SJSA1 (cell line): ENCODE results near the gene IRF2. TPM values are rescaled to one million over a fixed set of nuclear protein-coding genes. Genes with fewer than 3 reads are reported as not detected.
"Not testable (repeated sequence)": the region's sequence is repeated elsewhere in the genome, so short reads cannot be mapped to it uniquely, and the experiment has no call there.

Experiments
- DNase-seq, 2 experiments: peaks; one replicate each; pipeline ENCODE4 v3.0.0-alpha.2; 2015 to 2020; ENCODE audit warnings: low spot score in 2 of 2, low read depth in 1 of 2
- H3K27ac ChIP-seq: fragments of 250-450 bp; sonication (Bioruptor Pico); 2 replicates; pipeline ENCODE4 v1.5.1; 2020; ENCODE audit warnings: mild to moderate bottlenecking, moderate library complexity
- H3K27me3 ChIP-seq: fragments of 250-450 bp; sonication (Bioruptor Pico); replicated peaks from 2 replicates; pipeline ENCODE4 v1.5.1; 2020; ENCODE audit warnings: mild to moderate bottlenecking, moderate library complexity
- H3K36me3 ChIP-seq: fragments of 250-450 bp; sonication (Bioruptor Pico); 2 replicates; pipeline ENCODE4 v1.5.1; 2020; ENCODE audit warnings: mild to moderate bottlenecking
- H3K4me1 ChIP-seq: fragments of 250-450 bp; sonication (Bioruptor Pico); replicated peaks from 2 replicates; pipeline ENCODE4 v1.6.1; 2021; ENCODE audit warnings: mild to moderate bottlenecking
- H3K4me3 ChIP-seq: fragments of 250-450 bp; sonication (Bioruptor Pico); 2 replicates; pipeline ENCODE4 v1.5.1; 2020; ENCODE audit warnings: mild to moderate bottlenecking
- H3K9me3 ChIP-seq: fragments of 250-450 bp; sonication (Bioruptor Pico); replicated peaks from 2 replicates; pipeline ENCODE4 v1.5.1; 2020; ENCODE audit warnings: mild to moderate bottlenecking
- total RNA-seq: library from RNA; depleted of rRNA; stranded (reverse); fragments of >200 nt; shearing (Covaris generic); gene quantifications from 2 replicates; pipeline ENCODE4 v1.2.3, GENCODE V29; 2014; rRNA removed

The IRF2 gene
- total RNA-seq, 1 experiment from 2014 or later = 20.8 TPM

DNA sequence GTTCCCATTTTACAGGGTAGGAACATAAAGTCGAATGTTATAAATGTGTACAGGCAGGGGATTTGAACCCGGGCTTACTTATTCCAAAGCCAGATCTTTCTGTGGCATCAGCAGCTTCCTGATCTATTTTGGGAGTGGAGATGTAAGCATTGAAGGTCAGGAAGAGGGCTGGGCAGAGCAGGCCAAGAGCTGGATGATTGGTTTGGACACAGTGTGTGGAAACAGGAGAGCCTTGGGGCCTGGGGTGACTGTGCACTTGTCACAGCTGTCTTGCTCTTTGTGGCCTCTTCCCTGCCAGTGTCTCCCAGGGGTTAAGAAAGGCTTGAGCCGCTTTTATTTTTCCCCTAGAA is 128.8 kb downstream of the IRF2 start:
- Histone ChIP-seq H3K27me3 (no peaks in the 10 kb centered on the region), H3K4me3 (no peak overlapping the region), H3K4me1 (0 out of 2 replicates have a peak, but pooled peaks cover 5% of the 10 kb centered on the region), H3K36me3 (no peaks in the 10 kb centered on the region), H3K9me3 (no peaks in the 10 kb centered on the region), H3K27ac (no peak overlapping the region)
- no peak for DNase-seq

DNA sequence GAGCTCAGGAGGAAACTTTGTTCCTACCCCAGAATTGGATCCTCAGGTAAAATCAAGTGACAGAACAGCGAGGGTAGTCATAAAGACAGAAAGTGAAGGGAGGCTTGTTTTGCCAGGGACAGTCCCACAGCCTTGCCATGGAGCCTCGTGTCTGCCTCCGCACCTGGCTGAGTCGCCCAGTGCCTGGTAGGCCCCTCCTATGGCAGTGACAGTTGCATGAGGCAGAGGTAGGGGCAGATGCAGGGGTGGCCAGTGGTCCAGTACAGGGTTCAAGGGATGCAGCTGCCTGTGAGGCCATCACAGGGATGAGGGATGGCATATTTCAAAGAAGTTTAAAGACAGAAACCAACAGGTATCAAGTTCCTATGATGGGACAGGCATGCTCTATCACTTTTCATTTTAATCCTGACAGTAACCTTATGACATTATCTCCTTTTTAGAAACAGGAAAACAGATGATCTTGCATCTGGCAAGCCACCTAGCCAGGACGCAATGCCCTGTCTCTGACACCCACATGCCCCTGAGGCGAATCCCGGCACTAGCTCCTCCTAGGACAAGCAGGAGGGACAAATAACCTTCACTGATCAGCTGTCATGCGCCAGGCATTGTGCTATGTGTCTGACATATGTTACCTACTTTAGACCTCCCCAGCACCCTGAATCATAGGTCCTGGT is 129.3 kb downstream of the IRF2 start:
- Histone ChIP-seq H3K9me3 (no peaks in the 10 kb centered on the region), H3K27ac (no peak overlapping the region), H3K4me3 (no peak overlapping the region), H3K36me3 (no peaks in the 10 kb centered on the region), H3K27me3 (no peaks in the 10 kb centered on the region), H3K4me1 (0 out of 2 replicates have a peak, but pooled peaks cover 5% of the 10 kb centered on the region)
- no peak for DNase-seq

GRCh38 chr4:184344435-184344834 is 129.9 kb downstream of the IRF2 start:
- Histone ChIP-seq H3K4me1 (0 out of 2 replicates have a peak, but pooled peaks cover 5% of the 10 kb centered on the region), H3K9me3 (no peaks in the 10 kb centered on the region), H3K27ac (no peak overlapping the region), H3K4me3 (no peak overlapping the region), H3K36me3 (no peaks in the 10 kb centered on the region), H3K27me3 (no peaks in the 10 kb centered on the region)
- no peak for DNase-seq

DNA sequence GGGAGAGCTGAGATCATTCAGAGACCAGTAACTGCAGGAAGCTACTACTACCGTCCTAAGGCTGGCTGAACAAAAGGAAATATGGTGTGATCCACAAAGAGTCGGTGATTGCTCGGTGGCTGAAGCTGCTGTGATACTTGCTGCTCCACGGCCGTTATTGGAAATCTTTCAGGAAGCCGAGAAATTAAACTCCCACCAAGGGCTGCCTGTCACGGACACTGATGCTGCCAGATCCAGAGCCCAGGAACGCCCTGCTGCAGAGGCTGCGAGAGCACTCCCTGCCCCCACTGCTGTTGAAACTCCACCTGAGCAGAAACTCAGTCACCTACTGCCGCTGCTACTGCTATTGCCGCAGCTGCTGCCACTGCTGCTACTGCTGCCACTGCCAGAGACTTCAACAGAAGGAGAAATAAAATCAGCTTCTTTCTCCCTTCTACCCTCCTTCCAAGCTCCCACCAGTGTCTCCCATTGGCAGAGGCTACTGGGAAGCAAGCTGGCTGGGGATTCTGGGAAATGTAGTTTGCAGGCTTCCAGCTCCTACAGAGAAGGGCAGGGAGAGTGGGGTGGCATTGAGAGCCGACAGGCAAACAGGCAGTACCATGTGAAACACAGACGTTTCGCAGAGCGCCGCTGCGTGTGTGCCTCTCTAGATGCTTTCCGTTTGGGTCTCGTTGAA is 130.7 kb downstream of the IRF2 start:
- H3K4me3 ChIP-seq = peak overlapping the region; percentile 40
- no peaks in the 10 kb centered on the region for H3K36me3 ChIP-seq
- no peak overlapping the region for H3K27ac ChIP-seq
- DNase-seq = peak; percentile 73 to 77
- no peaks in the 10 kb centered on the region for H3K9me3 ChIP-seq
- H3K27me3 ChIP-seq = no peaks in the 10 kb centered on the region
- H3K4me1 ChIP-seq = 0 out of 2 replicates have a peak, but pooled peaks cover 5% of the 10 kb centered on the region

- not testable (repeated sequence) for H3K27ac ChIP-seq, H3K9me3 ChIP-seq, H3K36me3 ChIP-seq, DNase-seq, H3K4me1 ChIP-seq, H3K4me3 ChIP-seq, H3K27me3 ChIP-seq
These were observed 131.5 kb downstream of the IRF2 start for GRCh38 chr4:184342857-184343237.

- H3K27ac ChIP-seq = no peak overlapping the region
- no peak for DNase-seq
- H3K4me3 ChIP-seq = no peak overlapping the region
- no peaks in the 10 kb centered on the region for H3K36me3 ChIP-seq
- 0 out of 2 replicates have a peak, but pooled peaks cover 5% of the 10 kb centered on the region for H3K4me1 ChIP-seq
- no peaks in the 10 kb centered on the region for H3K9me3 ChIP-seq
- H3K27me3 ChIP-seq = no peaks in the 10 kb centered on the region
These were observed 132.0 kb downstream of the IRF2 start for GRCh38 chr4:184342167-184342856.

GRCh38 chr4:184339398-184340193 is 134.8 kb downstream of the IRF2 start:
- H3K36me3 ChIP-seq, H3K27me3 ChIP-seq, H3K4me3 ChIP-seq, H3K9me3 ChIP-seq, DNase-seq, H3K4me1 ChIP-seq, H3K27ac ChIP-seq: not testable (repeated sequence)

DNA sequence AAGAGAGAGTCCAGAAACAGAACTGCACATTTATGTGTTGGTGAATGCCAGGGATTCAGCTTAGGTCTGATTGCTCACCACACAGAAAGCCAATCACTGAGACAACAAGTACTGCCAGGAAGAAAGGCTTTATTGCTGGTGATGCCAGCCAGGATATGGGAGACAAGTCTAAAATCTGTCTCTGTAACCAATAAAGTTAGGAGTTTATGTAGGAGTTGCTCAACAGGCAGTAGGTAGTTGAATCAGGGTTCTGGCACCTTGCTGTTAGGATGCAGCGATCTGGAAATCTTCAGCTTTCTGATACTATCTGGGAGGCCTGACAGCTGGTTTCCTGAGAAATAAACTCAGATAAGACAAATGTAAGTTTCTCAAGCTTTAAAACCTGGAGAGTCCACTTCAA is 136.4 kb downstream of the IRF2 start:
- H3K9me3 ChIP-seq = no peaks in the 10 kb centered on the region
- H3K27me3 ChIP-seq = no peaks in the 10 kb centered on the region
- H3K36me3 ChIP-seq = no peaks in the 10 kb centered on the region
- no peak overlapping the region for H3K27ac ChIP-seq
- H3K4me3 ChIP-seq = no peak overlapping the region
- no peak for DNase-seq
- H3K4me1 ChIP-seq = no peaks in the 10 kb centered on the region

Other genes with a start within 250 kb of the IRF2 start
- 46.5 and 58.6 TPM in 2 replicates for gene CASP3, start 174.9 kb upstream of the IRF2 start, total RNA-seq
- 23.3 and 27.4 TPM in 2 replicates for gene PRIMPOL, start 175.2 kb upstream of the IRF2 start, total RNA-seq